GM12873 (cell line): Measurements from ENCODE around the gene THPO.

Experiments used
- CTCF ChIP-seq: IDR thresholded peaks from 2 replicates; pipeline ENCODE4 v1.5.1; 2012; ENCODE audit warnings: low read depth, mild to moderate bottlenecking, moderate library complexity, low read length, control low read depth; ENCODE audit not compliant: insufficient read depth; ENCODE audit errors: missing control alignments

The THPO gene

DNA sequence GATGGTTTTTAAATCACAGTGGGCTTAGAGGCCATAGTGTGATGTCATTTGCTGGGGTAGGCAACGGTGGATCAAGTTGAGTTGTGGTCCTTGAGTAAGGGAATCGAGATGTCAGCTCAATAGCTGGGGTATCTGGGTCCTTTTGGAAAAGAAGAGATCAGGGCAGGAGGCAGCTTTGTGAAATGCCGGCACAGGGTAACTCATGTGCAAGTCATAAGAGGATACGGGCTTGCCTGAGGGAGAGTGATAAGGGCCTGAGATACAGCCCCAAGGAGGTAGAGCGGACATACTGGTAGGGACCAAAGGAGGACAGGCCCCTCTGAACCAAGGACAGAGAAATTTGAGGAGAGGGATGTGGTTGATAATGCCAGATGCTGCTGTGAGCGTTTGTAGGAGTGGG lies 44.8 kb downstream of the THPO start:
- TF ChIP-seq CTCF, result no peak

GRCh38 chr3:184332370-184333090 lies 45.5 kb downstream of the THPO start:
- TF ChIP-seq CTCF, result no peak

DNA sequence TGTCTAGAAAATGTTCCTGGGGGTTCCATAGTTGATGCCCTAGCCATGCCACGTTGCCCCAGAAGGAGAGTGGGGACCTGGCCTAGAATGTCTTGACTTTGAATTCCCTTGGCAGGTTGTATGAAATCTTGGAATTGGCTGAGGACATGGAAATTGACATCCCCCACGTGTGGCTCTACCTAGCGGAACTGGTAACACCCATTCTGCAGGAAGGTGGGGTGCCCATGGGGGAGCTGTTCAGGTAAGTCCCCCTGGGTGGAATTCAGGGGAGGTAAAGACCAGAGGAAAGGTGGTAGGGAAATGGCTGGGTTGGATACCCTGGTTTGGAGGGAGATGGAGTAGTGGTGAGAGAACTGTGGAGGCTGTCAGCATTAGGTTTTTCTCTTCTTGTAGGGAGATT lies 49.5 kb downstream of the THPO start:
- TF ChIP-seq CTCF, result no peak

DNA sequence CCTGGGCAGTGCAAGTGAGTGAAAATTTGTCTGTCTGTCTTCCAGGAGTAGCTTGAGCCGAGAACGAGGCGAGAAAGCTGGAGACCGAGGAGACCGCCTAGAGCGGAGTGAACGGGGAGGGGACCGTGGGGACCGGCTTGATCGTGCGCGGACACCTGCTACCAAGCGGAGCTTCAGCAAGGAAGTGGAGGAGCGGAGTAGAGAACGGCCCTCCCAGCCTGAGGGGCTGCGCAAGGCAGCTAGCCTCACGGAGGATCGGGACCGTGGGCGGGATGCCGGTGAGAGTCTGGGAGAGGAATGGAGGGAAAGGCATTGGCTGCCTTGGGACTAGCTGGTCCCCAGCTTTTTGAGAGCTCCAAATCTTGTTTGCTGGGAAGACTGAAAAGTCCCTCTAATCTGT lies 50.8 kb downstream of the THPO start:
- TF ChIP-seq CTCF, result no peak

GRCh38 chr3:184325715-184326369 lies 52.2 kb downstream of the THPO start:
- no peak for TF ChIP-seq CTCF

DNA sequence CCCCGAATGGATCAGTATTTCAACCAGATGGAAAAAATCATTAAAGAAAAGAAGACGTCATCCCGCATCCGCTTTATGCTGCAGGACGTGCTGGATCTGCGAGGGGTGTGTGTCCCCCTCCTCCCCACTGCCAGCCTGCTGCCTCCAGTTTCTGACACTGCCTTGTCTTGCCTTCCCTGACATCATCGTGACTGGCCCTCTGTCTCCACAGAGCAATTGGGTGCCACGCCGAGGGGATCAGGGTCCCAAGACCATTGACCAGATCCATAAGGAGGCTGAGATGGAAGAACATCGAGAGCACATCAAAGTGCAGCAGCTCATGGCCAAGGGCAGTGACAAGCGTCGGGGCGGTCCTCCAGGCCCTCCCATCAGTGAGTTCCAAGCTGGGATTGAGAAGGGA lies 52.7 kb downstream of the THPO start:
- TF ChIP-seq CTCF, result no peak

DNA sequence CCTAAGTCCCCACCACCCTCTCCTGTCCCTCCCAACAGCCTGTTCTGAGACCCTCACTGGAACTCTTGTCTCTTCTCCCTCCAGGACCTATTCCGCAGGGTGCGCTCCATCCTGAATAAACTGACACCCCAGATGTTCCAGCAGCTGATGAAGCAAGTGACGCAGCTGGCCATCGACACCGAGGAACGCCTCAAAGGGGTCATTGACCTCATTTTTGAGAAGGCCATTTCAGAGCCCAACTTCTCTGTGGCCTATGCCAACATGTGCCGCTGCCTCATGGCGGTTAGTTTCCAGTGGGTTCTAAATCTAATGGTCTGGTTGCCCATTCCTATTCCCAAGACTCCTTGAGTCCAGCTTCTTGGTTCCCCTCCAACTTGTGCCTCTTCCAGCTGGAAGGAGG lies 54.3 kb downstream of the THPO start:
- no peak for TF ChIP-seq CTCF
